GM10266 (cell line): ENCODE results near the gene APBA3.

Experiments
- DNase-seq: peaks from one replicate; pipeline ENCODE4 v3.0.0; 2012; ENCODE audit errors: extremely low spot score
- TF ChIP-seq, protein P1 (sequence below): IDR thresholded peaks from 2 replicates; pipeline ENCODE4 v1.5.1; 2012; ENCODE audit warnings: mild to moderate bottlenecking, low read depth; ENCODE audit not compliant: control insufficient read depth, insufficient read depth; ENCODE audit errors: missing control alignments

APBA3 gene

DNA sequence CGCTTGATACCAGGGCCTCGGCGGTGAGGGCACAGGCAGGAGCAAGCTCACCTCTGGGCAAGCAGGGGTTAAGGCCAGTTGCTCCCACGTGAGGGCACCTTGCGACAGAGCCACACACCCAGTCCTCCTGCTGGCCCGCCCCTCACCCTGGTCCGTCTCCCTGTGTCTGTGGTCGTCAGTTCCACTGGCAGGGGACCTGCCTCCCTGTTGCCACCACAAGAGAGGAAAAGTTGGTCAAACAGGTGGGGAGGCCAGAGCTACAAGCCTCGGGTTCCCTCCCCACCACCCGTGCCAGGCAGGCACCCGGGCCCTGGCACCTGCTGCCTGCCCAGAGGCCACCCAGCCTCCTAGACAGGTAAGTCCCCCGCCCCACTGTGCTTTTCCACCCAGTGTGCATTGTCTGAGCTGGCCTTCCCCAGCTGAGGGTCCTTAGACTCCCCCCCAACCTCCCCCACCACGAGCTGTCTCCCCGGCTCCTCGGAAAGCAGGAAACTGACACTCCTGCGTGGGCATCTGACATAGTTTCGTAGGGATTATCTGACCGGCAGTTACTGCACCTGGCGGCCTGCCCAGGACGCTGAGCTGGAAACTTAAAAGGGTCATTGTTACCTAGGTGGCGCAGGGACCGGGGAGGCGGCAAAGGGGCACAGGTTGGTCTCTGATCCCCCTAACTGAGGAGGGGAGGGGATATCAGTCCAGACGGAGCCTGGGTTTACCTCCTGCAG lies 53.1 kb downstream of the APBA3 start, which contains the start of gene TJP3:
Gene TJP3 (plus strand): TSS at position 178 of the 725 bp plus-strand sequence. CDS start 20,049 bp downstream, outside the sequence.
- TF ChIP-seq, protein P1, sequence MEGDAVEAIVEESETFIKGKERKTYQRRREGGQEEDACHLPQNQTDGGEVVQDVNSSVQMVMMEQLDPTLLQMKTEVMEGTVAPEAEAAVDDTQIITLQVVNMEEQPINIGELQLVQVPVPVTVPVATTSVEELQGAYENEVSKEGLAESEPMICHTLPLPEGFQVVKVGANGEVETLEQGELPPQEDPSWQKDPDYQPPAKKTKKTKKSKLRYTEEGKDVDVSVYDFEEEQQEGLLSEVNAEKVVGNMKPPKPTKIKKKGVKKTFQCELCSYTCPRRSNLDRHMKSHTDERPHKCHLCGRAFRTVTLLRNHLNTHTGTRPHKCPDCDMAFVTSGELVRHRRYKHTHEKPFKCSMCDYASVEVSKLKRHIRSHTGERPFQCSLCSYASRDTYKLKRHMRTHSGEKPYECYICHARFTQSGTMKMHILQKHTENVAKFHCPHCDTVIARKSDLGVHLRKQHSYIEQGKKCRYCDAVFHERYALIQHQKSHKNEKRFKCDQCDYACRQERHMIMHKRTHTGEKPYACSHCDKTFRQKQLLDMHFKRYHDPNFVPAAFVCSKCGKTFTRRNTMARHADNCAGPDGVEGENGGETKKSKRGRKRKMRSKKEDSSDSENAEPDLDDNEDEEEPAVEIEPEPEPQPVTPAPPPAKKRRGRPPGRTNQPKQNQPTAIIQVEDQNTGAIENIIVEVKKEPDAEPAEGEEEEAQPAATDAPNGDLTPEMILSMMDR, result no peak
- no peak for DNase-seq

DNA sequence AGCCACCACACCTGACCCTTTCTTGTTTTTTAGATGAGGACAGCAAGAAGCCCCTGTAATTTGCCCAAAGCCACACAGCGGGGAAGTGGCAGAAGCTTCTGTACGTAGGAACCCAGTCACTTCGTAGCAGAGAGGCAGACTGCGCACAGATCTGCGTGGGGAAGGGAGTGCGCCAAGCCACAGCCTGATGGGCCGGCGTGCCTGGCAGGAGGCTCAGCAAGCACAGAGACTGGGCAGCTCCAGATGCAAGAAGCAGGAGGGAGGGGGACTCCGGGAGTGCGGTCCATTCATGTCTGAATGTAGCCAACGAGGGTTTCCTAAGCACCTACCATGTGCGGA lies 53.7 kb downstream of the APBA3 start:
- TF ChIP-seq, protein P1, result no peak
- DNase-seq, result no peak

DNA sequence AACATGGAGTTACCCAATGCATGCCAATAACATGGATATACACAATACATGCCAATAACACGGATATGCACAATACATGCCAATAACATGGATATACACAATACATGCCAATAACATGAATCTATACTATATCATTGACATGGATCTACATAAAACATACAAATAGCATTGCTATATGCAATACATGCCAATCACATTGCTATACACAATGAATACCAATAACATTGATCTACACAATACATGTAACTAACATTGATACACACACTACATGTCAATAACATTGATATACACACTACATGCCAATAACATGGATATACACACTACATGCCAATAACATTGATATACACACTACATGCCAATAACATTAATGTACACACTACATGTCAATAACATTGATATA lies 60.3 kb downstream of the APBA3 start:
- DNase-seq, result no peak
- TF ChIP-seq, protein P1, result no peak
